ENCODE results near the gene NEU1.

DNA sequence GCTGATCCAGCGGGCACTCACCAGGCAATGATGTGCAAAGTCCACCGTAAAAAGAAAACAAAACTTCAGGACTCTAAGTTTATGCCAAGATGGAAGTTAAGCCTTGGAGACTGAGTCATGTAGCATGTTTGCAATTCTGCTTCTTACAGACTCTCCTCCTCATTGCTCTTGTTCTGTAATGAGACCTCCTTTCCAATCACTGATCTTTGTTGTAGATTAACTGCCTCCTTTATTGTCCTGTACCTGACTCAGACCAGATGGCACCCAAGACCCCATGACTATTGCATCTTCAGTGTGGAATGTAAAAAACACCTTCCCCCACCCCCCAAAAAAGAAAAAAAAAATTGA, 11.2 kb downstream of the NEU1 start:
- TF ChIP-seq, protein P1, sequence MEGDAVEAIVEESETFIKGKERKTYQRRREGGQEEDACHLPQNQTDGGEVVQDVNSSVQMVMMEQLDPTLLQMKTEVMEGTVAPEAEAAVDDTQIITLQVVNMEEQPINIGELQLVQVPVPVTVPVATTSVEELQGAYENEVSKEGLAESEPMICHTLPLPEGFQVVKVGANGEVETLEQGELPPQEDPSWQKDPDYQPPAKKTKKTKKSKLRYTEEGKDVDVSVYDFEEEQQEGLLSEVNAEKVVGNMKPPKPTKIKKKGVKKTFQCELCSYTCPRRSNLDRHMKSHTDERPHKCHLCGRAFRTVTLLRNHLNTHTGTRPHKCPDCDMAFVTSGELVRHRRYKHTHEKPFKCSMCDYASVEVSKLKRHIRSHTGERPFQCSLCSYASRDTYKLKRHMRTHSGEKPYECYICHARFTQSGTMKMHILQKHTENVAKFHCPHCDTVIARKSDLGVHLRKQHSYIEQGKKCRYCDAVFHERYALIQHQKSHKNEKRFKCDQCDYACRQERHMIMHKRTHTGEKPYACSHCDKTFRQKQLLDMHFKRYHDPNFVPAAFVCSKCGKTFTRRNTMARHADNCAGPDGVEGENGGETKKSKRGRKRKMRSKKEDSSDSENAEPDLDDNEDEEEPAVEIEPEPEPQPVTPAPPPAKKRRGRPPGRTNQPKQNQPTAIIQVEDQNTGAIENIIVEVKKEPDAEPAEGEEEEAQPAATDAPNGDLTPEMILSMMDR (IDR thresholded peaks at IDR 0.05 in 4 of 5, conservative IDR thresholded peaks at IDR 0.05 in 1 of 5), result no peak
- TF ChIP-seq POLR2A (IDR thresholded peaks at IDR 0.05), result no peak

Measured in gastrocnemius medialis (tissue), 4 donors.